Endothelial cell of umbilical vein (primary cell): ENCODE results near the gene DHRS12. TPM values are rescaled to one million over a fixed set of nuclear protein-coding genes. Genes with fewer than 3 reads are reported as not detected.

Experiments
- BruUV-seq: library from RNA; stranded (reverse); fragments of 400-500 nt; replicated peaks from 2 replicates; lab custom pipeline; 2021; lab: Mats Ljungman, UMichigan
- CTCF ChIA-PET: fragments of 300-600, 350-600 bp; sonication (Branson Sonifier 250); formaldehyde crosslinking; loops from one replicate; lab custom pipeline; 2021; ENCODE audit warnings: antibody characterized with exemption, inconsistent platforms; lab: Charles Lee
- POLR2A ChIA-PET: fragments of 300-600, 350-600 bp; sonication (Branson Sonifier 250); formaldehyde crosslinking; loops from one replicate; lab custom pipeline; 2021; ENCODE audit warnings: antibody characterized with exemption, inconsistent platforms; lab: Charles Lee
- DNase-seq: peaks from one replicate; pipeline ENCODE4 v3.0.0-alpha.2; 2011; ENCODE audit warnings: low read depth, low spot score
- FAIRE-seq: peaks from 2 replicates; lab custom pipeline; 2011; peaks lifted over from hg19 to GRCh38; lab: Jason Lieb, UNC
- H2AFZ ChIP-seq: 2 replicates; pipeline ENCODE4 v1.6.0; 2012; ENCODE audit warnings: low read depth, low read length, control low read depth, inconsistent platforms
- H3K27ac ChIP-seq: 2 replicates; pipeline ENCODE4 v1.5.1; 2011; ENCODE audit warnings: low read depth, mild to moderate bottlenecking, control low read depth, low read length, moderate library complexity; ENCODE audit not compliant: insufficient read depth
- H3K27me3 ChIP-seq, 2 experiments: 2 replicates each; pipeline versions ENCODE4 v1.6.0 to v1.6.1; 2011; ENCODE audit warnings: low read length in 2 of 2, mixed read lengths in 1 of 2; ENCODE audit not compliant: control insufficient read depth in 2 of 2, insufficient read depth in 2 of 2
- H3K36me3 ChIP-seq, 2 experiments: 2 replicates in 1 of 2; 3 replicates in 1 of 2; pipeline ENCODE4 v1.5.1; 2011; ENCODE audit warnings: low read length in 2 of 2, mild to moderate bottlenecking in 1 of 2, moderate library complexity in 1 of 2; ENCODE audit not compliant: control insufficient read depth in 2 of 2, insufficient read depth in 2 of 2; ENCODE audit errors: extremely low read depth in 1 of 2
- H3K4me1 ChIP-seq: 3 replicates; pipeline ENCODE4 v1.5.1; 2011; ENCODE audit warnings: mild to moderate bottlenecking, low read length; ENCODE audit not compliant: control insufficient read depth, insufficient read depth; ENCODE audit errors: extremely low read depth
- H3K4me2 ChIP-seq: 2 replicates; pipeline ENCODE4 v1.6.1; 2011; ENCODE audit warnings: low read length, control low read depth, mixed read lengths; ENCODE audit not compliant: insufficient read depth
- H3K4me3 ChIP-seq, 3 experiments: fragments of 200-600 bp in 1 of 3; sonication (generic), shearing (Covaris generic) in 1 of 3; replicated peaks in 1 of 3; 2 replicates each; pipeline ENCODE4 v1.5.1; 2011 to 2016; ENCODE audit warnings: control low read depth in 3 of 3, low read length in 3 of 3, mild to moderate bottlenecking in 2 of 3, inconsistent platforms in 1 of 3, low read depth in 1 of 3, moderate library complexity in 1 of 3; ENCODE audit not compliant: insufficient read depth in 1 of 3
- H3K79me2 ChIP-seq: 2 replicates; pipeline ENCODE4 v1.6.0; 2012; ENCODE audit warnings: low read length, inconsistent platforms; ENCODE audit not compliant: control insufficient read depth, insufficient read depth
- H3K9ac ChIP-seq: replicated peaks from 2 replicates; pipeline ENCODE3; 2011; ENCODE audit warnings: low read length, control low read depth; ENCODE audit not compliant: insufficient read depth; ENCODE audit errors: extremely low read depth
- H3K9me1 ChIP-seq: replicated peaks from 3 replicates; pipeline ENCODE4 v1.6.0; 2011; ENCODE audit warnings: mild to moderate bottlenecking, low read length; ENCODE audit not compliant: control insufficient read depth, insufficient read depth; ENCODE audit errors: extremely low read depth
- H3K9me3 ChIP-seq: replicated peaks from 2 replicates; pipeline ENCODE4 v1.5.1; 2012; ENCODE audit warnings: low read length, inconsistent platforms; ENCODE audit not compliant: control insufficient read depth, insufficient read depth
- H4K20me1 ChIP-seq: replicated peaks from 2 replicates; pipeline ENCODE3; 2011; ENCODE audit warnings: mild to moderate bottlenecking, low read length; ENCODE audit not compliant: control insufficient read depth, insufficient read depth; ENCODE audit errors: extremely low read depth
- EZH2 ChIP-seq: IDR thresholded peaks from 2 replicates; pipeline ENCODE4 v1.6.1; 2012; ENCODE audit warnings: borderline replicate concordance, low read depth, mild to moderate bottlenecking, moderate library complexity, low read length, inconsistent platforms; ENCODE audit not compliant: severe bottlenecking
- FOS ChIP-seq: IDR thresholded peaks from 2 replicates; pipeline ENCODE4 v1.6.1; 2011; ENCODE audit warnings: mild to moderate bottlenecking, low read length, moderate library complexity, borderline replicate concordance; ENCODE audit not compliant: insufficient read depth
- GATA2 ChIP-seq: IDR thresholded peaks from 2 replicates; pipeline ENCODE4 v1.7.0; 2011; ENCODE audit warnings: low read depth, mild to moderate bottlenecking, moderate library complexity, mixed read lengths, low read length; ENCODE audit not compliant: insufficient read length, insufficient read depth
- JUN ChIP-seq: IDR thresholded peaks from 2 replicates; pipeline ENCODE4 v1.6.1; 2011; ENCODE audit warnings: borderline replicate concordance, low read depth; ENCODE audit not compliant: insufficient read length, insufficient read depth
- MYC ChIP-seq: IDR thresholded peaks from one replicate; pipeline ENCODE4 v1.6.1; 2011; ENCODE audit warnings: mild to moderate bottlenecking, low read depth, low read length
- POLR2A ChIP-seq: IDR thresholded peaks from 2 replicates; pipeline ENCODE4 v1.6.1; 2012; ENCODE audit warnings: low read depth, mild to moderate bottlenecking, control low read depth, low read length
- POLR2AphosphoS5 ChIP-seq: IDR thresholded peaks from 2 replicates; pipeline ENCODE4 v1.6.1; 2012; ENCODE audit warnings: low read depth, mild to moderate bottlenecking, control low read depth, low read length, moderate library complexity; ENCODE audit not compliant: insufficient read depth
- dilution Hi-C: fragments of 300-500 bp; cut with MboI; formaldehyde crosslinking; loops from one replicate; pipeline ENCODE4 v1.15.0; 2019; ENCODE audit warnings: low sequenced_read_pairs; ENCODE audit not compliant: extremely low pct_ligation_motif_present
- intact Hi-C: fragments of 100-400 bp; cut with micrococcal nuclease; formaldehyde crosslinking; loops from one replicate; pipeline ENCODE4 v1.10.0; 2022
- polyA plus RNA-seq, 4 experiments: library from polyadenylated mRNA; depleted of rRNA in 3 of 4; stranded (reverse) in 3 of 4; unstranded in 1 of 4; fragments of >200 nt; gene quantifications; 2 replicates each; pipeline versions ENCODE4 v1.2.1 to v1.2.3, GENCODE V29; 2011 to 2012; ENCODE audit warnings: missing spikeins in 1 of 4
- total RNA-seq: library from RNA; stranded (reverse); gene quantifications from 2 replicates; pipeline ENCODE4 v1.2.3, GENCODE V29; 2021
- TF ChIP-seq, protein P1 (sequence below), 2 donors: IDR thresholded peaks; 1 replicate in 1 of 2; 2 replicates in 1 of 2; pipeline ENCODE4 v1.5.1; 2011; ENCODE audit warnings: low read length in 2 of 2, mild to moderate bottlenecking in 2 of 2, moderate library complexity in 2 of 2, control low read depth in 1 of 2, inconsistent platforms in 1 of 2, low read depth in 1 of 2; ENCODE audit not compliant: insufficient read depth in 1 of 2; ENCODE audit errors: extremely low read depth in 1 of 2
- TF ChIP-seq, protein P2 (sequence below): IDR thresholded peaks from 2 replicates; pipeline ENCODE4 v1.6.1; 2011; ENCODE audit not compliant: insufficient read depth, insufficient read length

The DHRS12 gene
- total and polyA plus RNA-seq, 2 donors (not counting 3 experiments of a cell fraction or from before 2014, with no cell fraction given) = 8.9 to 9.1 TPM

- H3K4me3 ChIP-seq = no peak overlapping the region
- H3K4me1 ChIP-seq = peaks cover 13% of the 10 kb centered on the region
- FAIRE-seq = no peak
- H2AFZ ChIP-seq = peak overlapping the region; percentile 19
- no peaks in the 10 kb centered on the region for H4K20me1 ChIP-seq
- no peak overlapping the region for H3K27ac ChIP-seq
- H3K27me3 ChIP-seq = peaks cover 0 to 5% of the 10 kb centered on the region in 2 experiments
- ChIA-PET POLR2A (interaction anchor here (0.9 kb wide), 1 partner anchor 358 kb away, joined by 4 read pairs; the partner anchor contains the start of gene INTS6), CTCF (interaction anchor here (0.9 to 2.0 kb wide), 5 partner anchors 12 to 686 kb away, joined by 3 to 5 read pairs (median 3); partner anchors contain the start of gene NEK5)
- BruUV-seq = no TSS peak
- intact Hi-C loops (no loop called here), dilution Hi-C loops (no loop called here)
- no peaks in the 10 kb centered on the region for H3K36me3 ChIP-seq
- H3K9ac ChIP-seq = no peak overlapping the region
- TF ChIP-seq, protein P1, sequence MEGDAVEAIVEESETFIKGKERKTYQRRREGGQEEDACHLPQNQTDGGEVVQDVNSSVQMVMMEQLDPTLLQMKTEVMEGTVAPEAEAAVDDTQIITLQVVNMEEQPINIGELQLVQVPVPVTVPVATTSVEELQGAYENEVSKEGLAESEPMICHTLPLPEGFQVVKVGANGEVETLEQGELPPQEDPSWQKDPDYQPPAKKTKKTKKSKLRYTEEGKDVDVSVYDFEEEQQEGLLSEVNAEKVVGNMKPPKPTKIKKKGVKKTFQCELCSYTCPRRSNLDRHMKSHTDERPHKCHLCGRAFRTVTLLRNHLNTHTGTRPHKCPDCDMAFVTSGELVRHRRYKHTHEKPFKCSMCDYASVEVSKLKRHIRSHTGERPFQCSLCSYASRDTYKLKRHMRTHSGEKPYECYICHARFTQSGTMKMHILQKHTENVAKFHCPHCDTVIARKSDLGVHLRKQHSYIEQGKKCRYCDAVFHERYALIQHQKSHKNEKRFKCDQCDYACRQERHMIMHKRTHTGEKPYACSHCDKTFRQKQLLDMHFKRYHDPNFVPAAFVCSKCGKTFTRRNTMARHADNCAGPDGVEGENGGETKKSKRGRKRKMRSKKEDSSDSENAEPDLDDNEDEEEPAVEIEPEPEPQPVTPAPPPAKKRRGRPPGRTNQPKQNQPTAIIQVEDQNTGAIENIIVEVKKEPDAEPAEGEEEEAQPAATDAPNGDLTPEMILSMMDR (IDR thresholded peaks at IDR 0.05; ENCODE audit: extremely low read depth in 1 of 2, insufficient read depth in 1 of 2, low read depth in 1 of 2, low read length in 2 of 2) = no peak
- TF ChIP-seq FOS (no peak), POLR2AphosphoS5 (no peak), EZH2 (no peak), POLR2A (no peak), GATA2 (no peak), MYC (no peak), JUN (no peak)
- TF ChIP-seq, protein P2, sequence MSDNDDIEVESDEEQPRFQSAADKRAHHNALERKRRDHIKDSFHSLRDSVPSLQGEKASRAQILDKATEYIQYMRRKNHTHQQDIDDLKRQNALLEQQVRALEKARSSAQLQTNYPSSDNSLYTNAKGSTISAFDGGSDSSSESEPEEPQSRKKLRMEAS = no peak
- no peak overlapping the region for H3K4me2 ChIP-seq
- no peaks in the 10 kb centered on the region for H3K79me2 ChIP-seq
- no peaks in the 10 kb centered on the region for H3K9me3 ChIP-seq
- DNase-seq = no peak
- no peaks in the 10 kb centered on the region for H3K9me1 ChIP-seq
These were observed 7.1 kb upstream of the DHRS12 start for GRCh38 chr13:51811046-51811445.
